ENCODE data around the gene ELMOD1.

DNA sequence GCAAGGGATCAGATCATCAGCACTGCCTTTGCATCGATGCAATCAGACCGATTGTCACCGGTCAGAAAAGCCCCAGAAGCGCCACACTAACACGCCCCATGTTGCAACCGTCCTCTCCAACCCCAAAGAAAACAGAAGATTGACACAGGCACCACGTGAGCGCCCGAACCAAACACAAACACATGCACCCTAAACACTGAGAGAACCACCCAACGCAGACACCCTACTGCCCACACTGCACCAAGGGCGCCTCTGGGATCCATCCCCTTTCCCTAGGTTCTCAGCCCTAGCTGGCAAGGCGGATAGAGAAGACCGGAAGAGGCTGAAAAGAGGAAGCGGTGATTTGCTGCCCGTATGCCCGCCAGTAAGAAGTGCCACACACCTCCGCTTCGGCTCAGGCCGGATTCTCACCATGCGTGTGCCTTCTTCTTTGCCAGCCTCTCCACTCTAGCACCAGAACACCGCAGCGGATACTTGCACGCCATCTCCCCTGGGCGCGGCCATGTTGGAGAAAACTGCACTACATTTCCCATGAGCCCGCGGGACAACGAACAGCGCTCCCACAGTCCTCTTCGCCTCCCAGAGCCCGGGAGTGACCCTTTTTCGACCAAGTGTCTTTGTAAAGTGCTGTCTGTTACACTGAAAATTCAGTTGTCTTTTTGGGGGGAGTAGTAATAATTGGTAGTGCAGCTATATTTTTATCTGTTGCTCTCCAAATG lies 25.6 kb upstream of the ELMOD1 start, which contains the start of gene ALKBH8:
- TF ChIP-seq, protein P1, sequence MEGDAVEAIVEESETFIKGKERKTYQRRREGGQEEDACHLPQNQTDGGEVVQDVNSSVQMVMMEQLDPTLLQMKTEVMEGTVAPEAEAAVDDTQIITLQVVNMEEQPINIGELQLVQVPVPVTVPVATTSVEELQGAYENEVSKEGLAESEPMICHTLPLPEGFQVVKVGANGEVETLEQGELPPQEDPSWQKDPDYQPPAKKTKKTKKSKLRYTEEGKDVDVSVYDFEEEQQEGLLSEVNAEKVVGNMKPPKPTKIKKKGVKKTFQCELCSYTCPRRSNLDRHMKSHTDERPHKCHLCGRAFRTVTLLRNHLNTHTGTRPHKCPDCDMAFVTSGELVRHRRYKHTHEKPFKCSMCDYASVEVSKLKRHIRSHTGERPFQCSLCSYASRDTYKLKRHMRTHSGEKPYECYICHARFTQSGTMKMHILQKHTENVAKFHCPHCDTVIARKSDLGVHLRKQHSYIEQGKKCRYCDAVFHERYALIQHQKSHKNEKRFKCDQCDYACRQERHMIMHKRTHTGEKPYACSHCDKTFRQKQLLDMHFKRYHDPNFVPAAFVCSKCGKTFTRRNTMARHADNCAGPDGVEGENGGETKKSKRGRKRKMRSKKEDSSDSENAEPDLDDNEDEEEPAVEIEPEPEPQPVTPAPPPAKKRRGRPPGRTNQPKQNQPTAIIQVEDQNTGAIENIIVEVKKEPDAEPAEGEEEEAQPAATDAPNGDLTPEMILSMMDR (conservative IDR thresholded peaks at IDR 0.05; ENCODE audit: low read depth, low read length) = no peak
- TF ChIP-seq EZH2 (IDR thresholded peaks at IDR 0.05; ENCODE audit: borderline replicate concordance, low read depth, low read length, poor library complexity, severe bottlenecking) = no peak
